ES-I3 (cell line): ENCODE results near the gene PRR16.
"Not testable (repeated sequence)": the region's sequence is repeated elsewhere in the genome, so short reads cannot be mapped to it uniquely, and the experiment has no call there.

Experiments used
- H3K36me3 ChIP-seq: 2 replicates; pipeline ENCODE4 v1.6.1; 2013; ENCODE audit warnings: mild to moderate bottlenecking, low read length, control low read depth, moderate library complexity; ENCODE audit not compliant: insufficient read depth
- H3K4me1 ChIP-seq: 2 replicates; pipeline ENCODE4 v1.6.1; 2013; ENCODE audit warnings: mild to moderate bottlenecking, control low read depth, low read length; ENCODE audit not compliant: insufficient read depth
- H3K9ac ChIP-seq: 2 replicates; pipeline ENCODE4 v1.6.1; 2013; ENCODE audit warnings: low read depth, mild to moderate bottlenecking, low read length, moderate library complexity
- H3K9me3 ChIP-seq: 2 replicates; pipeline ENCODE4 v1.6.1; 2013; ENCODE audit warnings: mild to moderate bottlenecking, low read length, moderate library complexity; ENCODE audit not compliant: control insufficient read depth, insufficient read depth

Gene PRR16

DNA sequence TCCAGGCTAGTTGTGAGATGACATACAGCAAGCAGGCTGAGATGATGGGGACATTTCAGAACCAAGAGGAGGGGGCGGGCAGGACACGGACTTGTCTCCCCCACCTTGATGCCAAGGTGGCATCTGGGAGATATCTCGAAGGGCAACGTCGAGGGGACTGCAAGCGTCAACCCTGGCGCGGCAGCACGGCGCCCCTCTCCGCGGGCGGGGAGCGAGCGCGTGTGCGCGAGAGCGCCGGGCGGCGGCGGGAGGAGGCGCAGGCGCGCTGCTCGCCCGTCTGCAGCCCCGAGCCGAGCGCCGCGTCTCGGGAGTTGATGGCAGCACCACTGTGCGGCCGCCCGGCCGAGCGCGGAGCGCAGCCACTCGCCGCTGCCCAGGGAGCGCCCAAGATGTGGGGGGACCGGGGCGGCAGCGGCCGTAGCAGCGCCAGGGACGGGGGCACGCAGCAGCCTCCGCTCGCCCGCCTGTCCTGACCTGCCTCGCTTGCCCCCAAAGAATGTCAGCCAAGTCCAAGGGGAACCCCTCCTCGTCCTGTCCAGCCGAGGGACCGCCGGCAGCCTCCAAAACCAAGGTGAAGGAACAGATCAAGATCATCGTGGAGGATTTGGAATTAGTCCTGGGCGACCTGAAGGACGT is at the start of gene PRR16:
TSS of gene PRR16 (plus strand) at position 310 of the 636 bp plus-strand sequence.
- Histone ChIP-seq H3K9me3 (no peaks in the 10 kb centered on the region), H3K36me3 (no peaks in the 10 kb centered on the region), H3K9ac (peak within 1 kb of the TSS; percentile 63), H3K4me1 (no peaks in the 10 kb centered on the region; the same call in 1 of the 2 replicates)

GRCh38 chr5:120415985-120416384 is 48.1 kb upstream of the PRR16 start:
- no peaks in the 10 kb centered on the region for H3K9me3 ChIP-seq
- H3K4me1 ChIP-seq, result no peaks in the 10 kb centered on the region
- no peak overlapping the region for H3K9ac ChIP-seq
- H3K36me3 ChIP-seq, result no peaks in the 10 kb centered on the region

DNA sequence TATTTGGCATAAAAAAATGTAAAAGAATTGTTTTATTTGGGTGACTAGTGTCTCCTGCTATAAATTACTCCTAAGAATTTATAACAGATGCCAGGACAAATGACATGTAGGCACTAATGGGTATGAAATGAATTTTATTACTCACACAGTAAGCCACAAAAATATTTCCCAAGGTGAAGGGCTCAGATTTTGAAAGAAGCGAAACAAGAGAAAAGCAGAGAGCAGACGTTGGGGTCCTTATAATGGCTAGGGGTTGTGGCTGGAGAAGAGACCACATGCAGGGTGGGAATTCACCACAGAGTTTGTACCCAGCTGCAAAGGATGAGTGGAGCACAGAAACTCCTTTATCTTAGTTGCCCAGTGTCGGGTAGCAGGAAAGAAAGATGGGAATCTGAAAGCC is 45.0 kb upstream of the PRR16 start:
- Histone ChIP-seq H3K9me3 (no peaks in the 10 kb centered on the region), H3K9ac (no peak overlapping the region), H3K36me3 (no peaks in the 10 kb centered on the region), H3K4me1 (no peaks in the 10 kb centered on the region)

GRCh38 chr5:120426633-120427275 is 37.3 kb upstream of the PRR16 start:
- H3K9me3 ChIP-seq, H3K36me3 ChIP-seq, H3K4me1 ChIP-seq, H3K9ac ChIP-seq: not testable (repeated sequence)

DNA sequence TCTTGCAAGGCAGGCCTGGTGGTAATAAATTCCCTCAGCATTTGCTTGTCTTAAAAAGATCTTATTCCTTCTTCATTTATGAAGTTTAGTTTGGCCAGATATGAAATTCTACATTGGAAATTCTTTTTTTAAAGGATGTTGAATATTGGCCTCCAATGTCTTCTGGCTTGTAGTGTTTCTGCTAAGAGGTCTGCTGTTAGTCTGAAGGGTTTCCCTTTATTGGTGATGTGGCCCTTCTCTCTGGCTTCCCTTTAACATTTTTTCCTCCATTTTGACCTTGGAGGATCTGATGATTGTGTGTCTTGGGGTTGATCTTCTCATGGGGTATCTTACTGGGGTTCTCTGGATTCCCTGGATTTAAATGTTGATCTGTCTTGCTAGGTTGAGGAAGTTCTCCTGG is 33.5 kb upstream of the PRR16 start:
- no peak overlapping the region for H3K9ac ChIP-seq
- H3K9me3 ChIP-seq, result peaks cover 9% of the 10 kb centered on the region
- no peaks in the 10 kb centered on the region for H3K36me3 ChIP-seq
- H3K4me1 ChIP-seq, result no peaks in the 10 kb centered on the region

DNA sequence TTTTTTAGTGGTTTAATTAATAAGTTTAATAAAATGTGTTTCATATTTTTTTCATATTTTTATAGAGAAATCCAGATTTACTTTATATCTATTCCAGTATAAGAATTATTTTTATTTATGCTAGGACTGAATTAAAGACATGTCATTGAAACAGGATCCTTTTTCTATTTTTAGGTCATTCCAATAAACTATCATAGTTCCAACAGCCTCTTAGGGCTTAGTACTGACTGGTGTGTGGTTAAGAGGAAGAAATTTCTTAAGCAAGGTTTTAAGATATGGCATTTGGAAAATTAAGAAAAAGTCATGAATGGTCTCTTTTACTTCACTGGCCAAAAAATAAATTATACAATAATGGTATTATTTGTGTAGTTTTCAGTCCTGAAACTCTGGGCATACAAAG is 31.2 kb upstream of the PRR16 start:
- Histone ChIP-seq H3K36me3 (no peaks in the 10 kb centered on the region), H3K4me1 (no peaks in the 10 kb centered on the region), H3K9ac (no peak overlapping the region), H3K9me3 (peaks cover 9% of the 10 kb centered on the region)

DNA sequence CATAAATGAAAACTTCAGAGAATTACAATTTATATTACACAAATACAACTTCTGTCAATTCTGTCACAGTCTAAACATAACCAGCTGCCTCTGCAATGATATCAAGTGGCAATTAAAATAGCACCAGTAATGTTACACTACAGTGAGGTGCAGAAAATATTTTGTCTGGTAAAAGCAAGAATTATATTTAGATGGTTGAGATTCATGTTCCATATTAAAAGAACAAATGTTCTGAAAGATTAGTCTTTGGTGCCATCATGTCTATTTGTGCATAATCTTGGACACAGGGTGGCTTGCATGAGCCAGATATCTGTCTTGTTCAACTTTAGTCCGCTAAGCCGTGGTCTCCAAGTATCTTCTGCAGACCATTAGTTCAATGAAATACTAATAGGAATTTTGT is 29.0 kb upstream of the PRR16 start:
- Histone ChIP-seq H3K4me1 (no peaks in the 10 kb centered on the region), H3K9ac (no peak overlapping the region), H3K9me3 (peaks cover 4% of the 10 kb centered on the region; the same call in 1 of the 2 replicates), H3K36me3 (no peaks in the 10 kb centered on the region)

GRCh38 chr5:120436996-120437395 is 27.1 kb upstream of the PRR16 start:
- no peak overlapping the region for H3K9ac ChIP-seq
- H3K4me1 ChIP-seq, result no peaks in the 10 kb centered on the region
- no peaks in the 10 kb centered on the region for H3K36me3 ChIP-seq
- H3K9me3 ChIP-seq, result no peaks in the 10 kb centered on the region

- H3K36me3 ChIP-seq, result no peaks in the 10 kb centered on the region
- H3K9ac ChIP-seq, result no peak overlapping the region
- H3K9me3 ChIP-seq, result no peaks in the 10 kb centered on the region
- peaks cover 16% of the 10 kb centered on the region; the same call in 1 of the 2 replicates for H3K4me1 ChIP-seq
Observed at GRCh38 chr5:120442694-120443093, 21.4 kb upstream of the PRR16 start.

- H3K36me3 ChIP-seq, result no peaks in the 10 kb centered on the region
- peaks cover 16% of the 10 kb centered on the region; the same call in 1 of the 2 replicates for H3K4me1 ChIP-seq
- no peak overlapping the region for H3K9ac ChIP-seq
Observed at GRCh38 chr5:120443607-120444006, 20.5 kb upstream of the PRR16 start.

DNA sequence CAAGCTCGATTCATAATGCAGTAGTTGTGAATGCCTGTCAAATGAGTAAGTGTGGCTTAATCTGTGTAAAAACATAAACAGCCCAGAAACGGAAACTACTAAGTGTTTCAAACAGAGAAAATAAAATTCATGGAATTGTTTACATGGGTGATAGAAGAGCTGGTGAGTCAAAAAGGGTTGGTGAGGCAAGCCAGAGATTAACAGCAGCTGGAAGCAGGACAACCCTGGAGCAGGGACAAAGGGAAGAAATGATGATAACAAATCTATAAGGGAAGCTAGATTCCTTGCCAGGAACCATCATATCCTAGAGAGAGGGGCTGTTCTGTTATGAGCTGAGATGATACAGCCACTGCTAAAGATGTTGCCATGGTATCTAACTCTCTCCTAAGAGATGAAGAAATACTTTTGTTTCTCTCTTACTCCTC is 18.0 kb upstream of the PRR16 start:
- Histone ChIP-seq H3K9me3 (no peaks in the 10 kb centered on the region), H3K36me3 (no peaks in the 10 kb centered on the region)

More at GRCh38 chr5:120443607-120444006, 20.5 kb upstream of the PRR16 start:
- no peaks in the 10 kb centered on the region for H3K9me3 ChIP-seq

DNA sequence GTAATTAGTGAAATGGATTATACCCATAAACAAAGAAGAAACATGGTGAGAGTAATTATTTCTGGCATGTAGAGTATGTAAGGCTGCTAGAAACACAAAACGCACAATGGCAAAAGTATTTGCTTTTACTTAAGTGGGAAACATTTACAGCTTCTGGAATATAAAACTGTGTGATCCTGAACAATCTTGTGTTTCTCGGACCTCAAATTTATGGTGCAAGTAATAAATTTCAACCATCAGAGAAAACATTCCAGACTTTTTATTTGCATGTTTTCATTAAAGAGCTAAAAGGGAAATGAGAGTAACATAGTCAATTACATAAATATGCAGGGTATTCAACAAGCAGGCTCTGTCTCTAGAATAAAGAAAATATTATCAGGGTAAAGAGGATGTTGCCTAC is 17.2 kb upstream of the PRR16 start:
- Histone ChIP-seq H3K4me1 (peaks cover 16% of the 10 kb centered on the region; the same call in 1 of the 2 replicates), H3K9me3 (no peaks in the 10 kb centered on the region), H3K9ac (no peak overlapping the region), H3K36me3 (no peaks in the 10 kb centered on the region)

More for the DNA sequence above, 18.0 kb upstream of the PRR16 start:
- H3K4me1 ChIP-seq, result peaks cover 16% of the 10 kb centered on the region; the same call in 1 of the 2 replicates
- no peak overlapping the region for H3K9ac ChIP-seq

DNA sequence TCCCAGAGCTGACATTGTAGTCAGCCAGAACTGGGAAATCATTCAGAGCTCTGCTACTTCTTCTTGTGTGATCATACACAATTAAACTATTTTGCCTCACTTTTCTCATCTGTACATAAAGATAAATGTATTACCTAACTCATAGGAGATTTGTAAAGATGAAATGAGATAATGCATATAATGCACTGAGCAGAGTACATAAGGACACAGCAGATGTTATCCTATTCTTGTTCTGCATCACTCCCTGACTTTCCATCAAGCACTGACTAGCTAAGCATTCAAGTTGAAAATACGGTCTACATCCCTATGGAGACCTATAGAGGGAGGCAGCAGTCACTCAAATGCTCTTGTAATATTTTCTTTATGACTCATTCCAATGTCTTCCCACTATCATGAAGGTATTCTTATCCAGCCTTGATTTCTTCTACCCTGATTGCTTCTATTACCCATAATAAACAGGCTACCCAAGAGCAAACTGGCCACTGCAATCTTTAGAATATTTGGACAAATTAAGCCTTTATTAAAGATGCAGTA is 16.3 kb upstream of the PRR16 start:
- Histone ChIP-seq H3K9me3 (no peaks in the 10 kb centered on the region), H3K9ac (no peak overlapping the region), H3K4me1 (peaks cover 16% of the 10 kb centered on the region; the same call in 1 of the 2 replicates), H3K36me3 (no peaks in the 10 kb centered on the region)

- H3K9ac ChIP-seq, result no peak overlapping the region
- H3K4me1 ChIP-seq, result peaks cover 20% of the 10 kb centered on the region
- no peaks in the 10 kb centered on the region for H3K36me3 ChIP-seq
- no peaks in the 10 kb centered on the region for H3K9me3 ChIP-seq
Observed at GRCh38 chr5:120449501-120449900, 14.6 kb upstream of the PRR16 start.

- Histone ChIP-seq H3K4me1 (peaks cover 19% of the 10 kb centered on the region), H3K36me3 (no peaks in the 10 kb centered on the region), H3K9me3 (no peaks in the 10 kb centered on the region), H3K9ac (no peak overlapping the region)
Observed at GRCh38 chr5:120450910-120451309, 13.2 kb upstream of the PRR16 start.
